Thyroid gland (tissue), 4 donors: ENCODE measurements around the gene NR2F1-AS1. TPM values are rescaled to one million over a fixed set of nuclear protein-coding genes. Genes with fewer than 3 reads are reported as not detected.

ENCODE experiments used
- DNase-seq, 2 donors: peaks; one replicate each; pipeline ENCODE4 v3.0.0-alpha.2; 2019
- H3K27ac ChIP-seq, 3 donors: fragments of 200-600 bp; sonication (generic); 1 replicate in 2 of 3; 2 replicates in 1 of 3; pipeline ENCODE4 v1.5.1; 2016 to 2019; ENCODE audit warnings: mild to moderate bottlenecking in 1 of 3, moderate library complexity in 1 of 3
- H3K27me3 ChIP-seq: fragments of 200-600 bp; sonication (generic); one replicate; pipeline ENCODE4 v1.5.1; 2019
- H3K36me3 ChIP-seq, 2 donors: fragments of 200-600 bp; sonication (generic); one replicate each; pipeline ENCODE4 v1.5.1; 2016 to 2019
- H3K4me1 ChIP-seq, 2 donors: fragments of 200-600 bp; sonication (generic); one replicate each; pipeline ENCODE4 v1.5.1; 2017 to 2019
- H3K4me3 ChIP-seq, 3 donors: fragments of 200-600 bp; sonication (generic); replicated peaks in 1 of 3; 1 replicate in 2 of 3; 2 replicates in 1 of 3; pipeline ENCODE4 v1.5.1; 2016; ENCODE audit warnings: mild to moderate bottlenecking in 1 of 3
- H3K9me3 ChIP-seq: fragments of 200-600 bp; sonication (generic); one replicate; pipeline ENCODE4 v1.5.1; 2017
- POLR2A ChIP-seq, 2 donors: fragments of 450-650 bp; IDR thresholded peaks; one replicate each; pipeline ENCODE4 v1.6.1; 2017; ENCODE audit warnings: antibody characterized with exemption in 2 of 2, mild to moderate bottlenecking in 2 of 2, moderate library complexity in 1 of 2
- WGBS, 2 donors: methylation state at CpG; one replicate each; pipeline ENCODE4 v1.1.5; 2017; 5-methylcytosine and 5-hydroxymethylcytosine counted together
- intact Hi-C: fragments of 100-400 bp; cut with DNase I; formaldehyde crosslinking; loops from one replicate; pipeline ENCODE4 v1.15.1; 2023
- total RNA-seq, 4 donors: library from RNA; depleted of rRNA; stranded (reverse); fragments of >200 nt; gene quantifications; one replicate each; pipeline ENCODE4 v1.2.3, GENCODE V29; 2016
- TF ChIP-seq, protein P1 (sequence below), 6 experiments: fragments of 200-600 bp in 3 of 6; fragments of 450-650 bp in 3 of 6; sonication (generic) in 3 of 6; IDR thresholded peaks; one replicate each; pipeline ENCODE4 v1.5.1; 2016 to 2019; ENCODE audit warnings: antibody characterized with exemption in 6 of 6, mild to moderate bottlenecking in 2 of 6, inconsistent platforms in 1 of 6, moderate library complexity in 1 of 6

The NR2F1-AS1 gene
- total RNA-seq, 4 donors from 2014 or later: 4.1 to 13.8 (median 10.1) TPM

GRCh38 chr5:93479982-93480509 is 101.0 kb downstream of the NR2F1-AS1 start:
- H3K27me3 ChIP-seq: no peaks in the 10 kb centered on the region
- no peak overlapping the region for H3K27ac ChIP-seq
- intact Hi-C loops: no loop called here
- H3K4me1 ChIP-seq: no peaks in the 10 kb centered on the region
- H3K36me3 ChIP-seq: no peaks in the 10 kb centered on the region
- H3K4me3 ChIP-seq: no peak overlapping the region
- no peaks in the 10 kb centered on the region for H3K9me3 ChIP-seq
- TF ChIP-seq, protein P1, sequence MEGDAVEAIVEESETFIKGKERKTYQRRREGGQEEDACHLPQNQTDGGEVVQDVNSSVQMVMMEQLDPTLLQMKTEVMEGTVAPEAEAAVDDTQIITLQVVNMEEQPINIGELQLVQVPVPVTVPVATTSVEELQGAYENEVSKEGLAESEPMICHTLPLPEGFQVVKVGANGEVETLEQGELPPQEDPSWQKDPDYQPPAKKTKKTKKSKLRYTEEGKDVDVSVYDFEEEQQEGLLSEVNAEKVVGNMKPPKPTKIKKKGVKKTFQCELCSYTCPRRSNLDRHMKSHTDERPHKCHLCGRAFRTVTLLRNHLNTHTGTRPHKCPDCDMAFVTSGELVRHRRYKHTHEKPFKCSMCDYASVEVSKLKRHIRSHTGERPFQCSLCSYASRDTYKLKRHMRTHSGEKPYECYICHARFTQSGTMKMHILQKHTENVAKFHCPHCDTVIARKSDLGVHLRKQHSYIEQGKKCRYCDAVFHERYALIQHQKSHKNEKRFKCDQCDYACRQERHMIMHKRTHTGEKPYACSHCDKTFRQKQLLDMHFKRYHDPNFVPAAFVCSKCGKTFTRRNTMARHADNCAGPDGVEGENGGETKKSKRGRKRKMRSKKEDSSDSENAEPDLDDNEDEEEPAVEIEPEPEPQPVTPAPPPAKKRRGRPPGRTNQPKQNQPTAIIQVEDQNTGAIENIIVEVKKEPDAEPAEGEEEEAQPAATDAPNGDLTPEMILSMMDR (IDR thresholded peaks at IDR 0.05): no peak
- TF ChIP-seq POLR2A (IDR thresholded peaks at IDR 0.05): no peak
- DNase-seq: no peak

DNA sequence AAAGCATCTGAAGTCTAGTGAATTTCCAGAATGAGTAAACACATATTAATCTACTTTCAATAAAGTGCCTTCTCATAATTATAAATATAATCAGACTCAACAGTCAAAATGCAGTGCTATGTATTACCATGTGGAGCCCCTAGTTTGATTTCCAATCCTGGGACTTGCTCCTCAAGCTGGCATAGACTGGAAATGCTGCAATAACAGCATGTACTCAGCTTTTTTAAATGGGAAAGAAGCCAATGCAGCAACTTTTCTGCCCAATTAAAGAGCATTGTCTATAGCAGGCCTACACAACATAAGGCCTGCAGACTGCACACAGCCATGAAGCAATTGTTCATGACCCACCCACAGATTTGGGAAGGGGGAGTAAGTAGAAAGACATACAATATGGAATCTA is 103.2 kb downstream of the NR2F1-AS1 start:
- H3K36me3 ChIP-seq: no peaks in the 10 kb centered on the region
- no peak overlapping the region for H3K4me3 ChIP-seq
- H3K4me1 ChIP-seq: no peaks in the 10 kb centered on the region
- H3K9me3 ChIP-seq: no peaks in the 10 kb centered on the region
- intact Hi-C loops: no loop called here
- no peak overlapping the region for H3K27ac ChIP-seq
- DNase-seq: no peak
- H3K27me3 ChIP-seq: no peaks in the 10 kb centered on the region
- no peak for TF ChIP-seq POLR2A (IDR thresholded peaks at IDR 0.05)
- TF ChIP-seq, protein P1 (IDR thresholded peaks at IDR 0.05): no peak

DNA sequence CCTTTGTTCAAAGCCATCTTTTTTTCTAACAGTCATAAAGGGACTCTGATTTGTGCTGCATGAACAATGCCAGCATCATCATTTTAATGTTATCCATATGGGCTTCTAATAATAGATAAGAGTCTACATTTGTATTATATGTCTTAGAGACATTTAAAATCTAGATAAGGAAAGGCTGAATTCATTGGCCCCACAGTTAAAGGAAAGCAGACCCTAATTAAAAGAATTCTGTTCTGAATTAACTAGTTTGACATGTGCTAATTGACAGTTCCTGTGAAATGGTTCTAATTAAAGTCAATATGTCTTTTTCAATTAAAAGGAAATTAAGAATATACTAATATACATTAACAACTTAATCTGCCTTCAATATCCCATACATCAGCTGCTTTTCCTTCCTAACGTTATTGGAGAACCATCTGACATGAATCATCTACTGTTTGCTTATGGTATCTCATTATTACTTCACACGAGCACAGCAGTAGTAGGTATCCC is 104.7 kb downstream of the NR2F1-AS1 start:
- TF ChIP-seq POLR2A (IDR thresholded peaks at IDR 0.05): no peak
- TF ChIP-seq, protein P1 (IDR thresholded peaks at IDR 0.05): no peak
- 72 to 73% methylated on average over 2 of the region's 2 CpGs for WGBS, 2 donors
- Histone ChIP-seq H3K27ac (no peak overlapping the region), H3K36me3 (no peaks in the 10 kb centered on the region), H3K4me3 (no peak overlapping the region), H3K27me3 (no peaks in the 10 kb centered on the region), H3K4me1 (no peaks in the 10 kb centered on the region), H3K9me3 (no peaks in the 10 kb centered on the region)
- intact Hi-C loops: no loop called here
- DNase-seq: no peak

DNA sequence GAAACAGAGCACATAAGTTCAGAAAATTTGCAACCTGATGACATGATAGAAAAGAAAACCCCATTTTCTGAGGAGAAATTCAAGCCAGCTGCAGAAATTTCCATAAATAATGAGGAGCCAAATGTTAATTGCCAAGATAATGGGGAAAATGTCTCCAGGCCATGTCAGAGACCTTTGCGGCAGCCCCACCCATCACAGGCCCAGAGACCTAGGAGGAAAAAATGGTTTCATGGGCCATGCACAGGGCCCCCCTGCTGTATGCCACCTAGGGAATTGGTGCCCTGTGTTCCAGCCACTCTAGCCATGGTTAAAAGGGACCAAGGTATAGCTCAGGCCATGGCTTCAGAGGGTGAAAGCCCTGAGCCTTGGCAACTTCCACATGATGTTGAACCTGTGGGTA is 118.1 kb downstream of the NR2F1-AS1 start:
- H3K27ac ChIP-seq: no peak overlapping the region
- H3K4me3 ChIP-seq: no peak overlapping the region
- intact Hi-C loops: no loop called here
- H3K27me3 ChIP-seq: no peaks in the 10 kb centered on the region
- no peaks in the 10 kb centered on the region for H3K4me1 ChIP-seq
- H3K9me3 ChIP-seq: no peaks in the 10 kb centered on the region
- H3K36me3 ChIP-seq: no peaks in the 10 kb centered on the region
- TF ChIP-seq, protein P1 (IDR thresholded peaks at IDR 0.05): no peak
- no peak for TF ChIP-seq POLR2A (IDR thresholded peaks at IDR 0.05)
- WGBS, 2 donors: 89 to 90% methylated on average over 1 of the region's 1 CpG
- DNase-seq: no peak

GRCh38 chr5:93461756-93462155 is 119.3 kb downstream of the NR2F1-AS1 start:
- Histone ChIP-seq H3K27ac (no peak overlapping the region), H3K9me3 (no peaks in the 10 kb centered on the region), H3K27me3 (no peaks in the 10 kb centered on the region), H3K4me3 (no peak overlapping the region), H3K4me1 (no peaks in the 10 kb centered on the region), H3K36me3 (no peaks in the 10 kb centered on the region)
- no peak for DNase-seq
- intact Hi-C loops: no loop called here
- WGBS, 2 donors: 87 to 95% methylated on average over 1 of the region's 1 CpG
- TF ChIP-seq, protein P1 (IDR thresholded peaks at IDR 0.05): no peak
- TF ChIP-seq POLR2A (IDR thresholded peaks at IDR 0.05): no peak
